CD4-positive, alpha-beta T cell treated with Interleukin-12 subunit alpha and Interleukin-12 subunit beta, for 1 hour (primary cell): ENCODE results near the gene RAD9A.

ENCODE experiments used
- DNase-seq: peaks from one replicate; pipeline ENCODE4 v3.0.0-alpha.2; 2020

The RAD9A gene

DNA sequence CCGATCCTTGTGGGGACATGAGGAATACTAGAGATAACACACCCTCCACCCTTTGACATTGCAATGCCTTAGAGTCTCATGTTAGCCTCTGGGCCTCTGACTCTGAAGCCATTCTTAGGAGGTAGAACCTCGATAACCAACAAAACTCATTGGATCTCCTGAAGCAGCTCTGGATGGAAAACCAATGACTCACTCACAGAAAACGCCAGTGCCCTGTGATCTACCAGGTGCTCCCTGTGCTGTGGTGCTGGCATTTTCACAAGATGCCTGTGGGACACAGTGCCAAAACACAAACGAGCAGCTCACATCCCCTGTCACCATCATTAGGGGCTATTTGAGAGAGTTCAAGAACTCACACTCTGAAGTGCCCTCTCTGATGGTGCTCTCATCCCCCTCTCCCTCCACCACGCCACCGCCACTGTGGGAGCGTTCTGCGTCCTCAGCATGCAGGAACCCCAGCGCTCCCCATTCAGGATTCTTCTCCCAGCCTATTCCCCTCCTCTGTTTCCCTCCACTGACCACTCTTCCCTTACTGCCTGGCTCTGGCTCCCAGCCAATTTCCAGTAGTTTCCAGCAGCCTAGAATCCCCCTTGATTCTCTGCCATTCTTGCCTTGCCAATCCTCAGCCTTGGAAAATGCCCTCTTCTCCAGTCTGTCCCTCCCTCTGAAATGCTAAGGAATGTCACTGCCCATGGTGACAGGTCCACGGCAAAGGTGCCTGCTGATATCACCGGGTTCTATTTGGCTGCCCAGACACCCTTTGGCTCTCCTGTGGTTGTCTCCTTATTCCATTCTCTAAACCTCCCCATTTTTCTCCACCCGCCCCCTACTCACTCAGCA lies 33.7 kb upstream of the RAD9A start:
- no peak for DNase-seq

DNA sequence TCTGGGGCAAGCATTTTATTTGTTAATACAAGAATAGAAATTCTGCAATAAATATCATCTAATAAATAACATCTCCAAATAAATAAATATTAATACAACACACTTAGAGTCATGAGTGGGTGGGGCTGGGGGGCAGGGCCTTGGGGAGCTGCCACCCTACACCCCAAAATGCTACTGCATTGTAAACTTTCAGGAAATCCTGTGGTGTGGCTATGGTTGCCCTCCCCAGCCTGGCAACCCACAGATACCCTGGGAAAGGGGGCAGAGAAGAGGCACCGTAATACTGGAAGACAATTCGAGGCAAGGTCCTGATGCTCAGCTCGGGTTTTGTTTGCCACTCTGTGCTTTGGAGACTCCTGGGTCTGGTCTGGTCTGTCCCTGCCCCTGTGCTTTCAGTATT lies 27.6 kb upstream of the RAD9A start:
- peak; percentile 28 for DNase-seq

DNA sequence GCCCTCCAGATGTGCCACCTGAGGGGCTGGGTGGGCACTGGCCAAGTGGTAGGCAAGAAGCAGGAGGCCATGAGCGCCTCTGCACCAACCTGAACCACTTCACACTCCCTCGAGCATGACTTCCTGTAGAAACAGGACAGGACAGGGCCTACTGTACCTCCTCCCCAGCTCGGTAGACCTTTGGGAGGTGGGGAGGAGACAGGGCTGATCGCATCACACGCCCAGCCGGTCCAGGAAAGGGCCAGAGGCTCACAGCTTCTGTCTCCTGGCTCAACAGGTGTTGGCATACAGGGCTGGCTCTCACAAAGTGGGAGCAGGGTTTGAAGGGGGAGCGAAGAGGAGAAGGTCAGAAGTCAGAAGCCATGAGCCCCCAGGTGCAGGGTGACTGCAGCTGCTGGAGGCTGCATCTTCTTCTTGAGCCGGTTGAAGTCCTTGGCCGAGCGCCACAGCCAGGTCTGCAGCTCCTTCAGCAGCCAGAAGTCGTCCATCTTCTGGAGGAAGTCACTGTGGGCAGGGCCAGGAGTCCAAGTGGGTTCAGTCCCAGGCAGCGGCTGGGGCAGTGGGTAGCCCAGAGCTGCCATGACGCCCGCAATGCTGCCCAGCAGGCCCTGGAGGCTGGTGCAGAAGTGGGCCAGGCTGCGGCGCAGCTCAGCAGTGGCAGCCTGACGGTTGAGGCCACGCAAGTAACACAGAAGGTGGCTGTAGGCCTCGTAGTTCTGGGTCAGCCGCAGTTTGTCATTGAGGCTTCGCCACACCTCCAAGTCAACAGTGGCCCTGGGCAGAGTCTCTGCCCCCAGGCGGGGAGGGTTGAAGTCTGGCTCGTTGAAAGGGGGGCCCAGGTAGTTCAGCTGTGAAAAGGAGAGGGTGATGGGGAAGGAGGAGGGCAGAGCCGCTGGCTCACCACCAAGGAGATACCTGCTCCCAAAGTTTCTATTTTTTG lies 26.7 kb upstream of the RAD9A start:
- DNase-seq: no peak

DNA sequence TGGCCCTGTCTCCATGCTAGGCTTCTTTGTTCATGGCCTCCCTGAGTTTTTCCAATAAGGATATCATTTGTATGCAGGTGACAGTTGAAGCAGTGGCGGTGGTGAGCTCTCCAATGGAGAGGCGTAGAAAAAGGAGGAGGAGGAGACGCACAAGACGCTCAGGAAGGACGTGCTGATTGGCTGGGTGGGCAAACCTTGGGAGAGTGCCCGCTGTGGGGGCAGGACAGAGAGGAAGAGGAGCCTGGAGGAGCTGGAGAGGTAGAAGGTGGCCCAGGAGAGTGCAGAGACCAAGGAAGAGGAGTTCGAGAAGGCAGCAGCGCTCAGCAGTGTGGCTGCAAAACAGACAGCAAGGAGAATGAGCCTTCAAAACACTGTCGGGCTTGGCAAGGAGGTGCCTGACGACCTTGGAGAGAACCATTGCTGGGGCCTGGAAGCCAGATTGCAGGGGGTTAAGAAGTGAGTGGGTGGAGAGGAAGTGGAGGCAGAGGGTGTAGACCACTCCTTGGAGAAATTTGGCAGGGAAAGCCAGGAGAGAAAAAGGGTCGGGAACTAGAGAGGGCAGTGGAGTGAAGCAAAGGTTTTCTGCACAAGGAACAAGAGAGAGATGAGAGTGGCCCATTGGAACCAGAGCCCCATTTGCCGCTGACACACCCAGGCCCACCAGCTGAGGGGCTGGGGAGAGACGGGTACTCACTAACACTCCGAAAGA lies 25.9 kb upstream of the RAD9A start:
- no peak for DNase-seq

DNA sequence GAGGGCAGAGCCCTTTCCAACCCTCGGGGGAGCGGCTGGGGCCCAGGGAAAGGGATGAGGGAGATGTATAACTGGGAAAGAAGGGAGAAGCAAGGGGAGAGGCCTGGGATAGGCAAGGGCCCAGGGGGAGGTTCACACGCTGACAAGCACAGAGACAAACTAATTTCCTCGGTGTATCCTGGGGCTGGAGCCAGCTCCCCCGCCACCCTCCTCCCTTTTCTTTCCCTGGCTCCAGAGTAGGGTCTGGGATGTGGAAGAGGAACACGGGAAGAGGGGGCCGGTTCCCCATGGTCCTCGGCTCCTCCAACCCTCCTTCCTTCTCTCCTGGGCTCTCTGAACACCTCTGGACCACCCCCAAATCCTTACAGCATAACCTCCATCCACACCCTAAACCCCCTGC lies 25.2 kb upstream of the RAD9A start:
- no peak for DNase-seq

DNA sequence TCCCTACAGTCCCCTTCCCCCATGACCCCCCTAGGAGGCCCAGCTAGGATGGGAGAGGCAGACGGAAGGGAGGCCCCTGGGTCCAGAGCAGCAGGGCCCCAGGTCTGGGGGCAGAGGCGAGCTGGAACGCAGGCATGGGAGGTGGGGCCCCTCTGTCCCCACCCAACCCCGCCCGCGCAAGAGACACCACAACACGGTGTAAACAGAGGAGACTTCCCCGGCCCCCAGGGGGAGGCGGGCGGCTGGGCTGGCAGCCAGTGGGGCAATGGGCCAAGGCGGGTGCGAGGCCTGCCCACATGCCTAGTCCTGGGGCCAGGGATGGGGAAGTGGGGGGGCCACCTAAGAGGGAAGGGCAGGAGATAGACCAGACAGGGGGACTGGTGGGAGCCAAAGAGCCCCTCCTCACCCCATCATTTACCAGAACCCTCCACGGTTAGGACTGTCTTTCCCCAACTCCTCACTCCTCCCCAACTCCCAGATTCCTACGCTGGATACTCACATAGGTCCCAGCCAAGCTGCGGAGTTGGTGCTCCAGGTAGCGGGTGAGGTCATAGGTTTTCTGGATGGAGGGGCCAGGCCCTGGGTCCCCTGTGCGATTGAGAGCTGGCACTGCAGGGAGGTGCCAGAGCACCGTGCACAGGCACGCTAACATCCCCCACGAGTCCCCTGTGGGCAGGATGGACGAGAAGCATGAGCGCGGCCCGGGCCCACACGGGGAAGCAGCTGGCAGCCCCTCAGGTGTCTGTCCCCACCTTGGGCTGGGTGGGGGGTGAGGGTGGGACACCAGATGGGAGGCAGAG lies 24.6 kb upstream of the RAD9A start:
- DNase-seq: no peak

DNA sequence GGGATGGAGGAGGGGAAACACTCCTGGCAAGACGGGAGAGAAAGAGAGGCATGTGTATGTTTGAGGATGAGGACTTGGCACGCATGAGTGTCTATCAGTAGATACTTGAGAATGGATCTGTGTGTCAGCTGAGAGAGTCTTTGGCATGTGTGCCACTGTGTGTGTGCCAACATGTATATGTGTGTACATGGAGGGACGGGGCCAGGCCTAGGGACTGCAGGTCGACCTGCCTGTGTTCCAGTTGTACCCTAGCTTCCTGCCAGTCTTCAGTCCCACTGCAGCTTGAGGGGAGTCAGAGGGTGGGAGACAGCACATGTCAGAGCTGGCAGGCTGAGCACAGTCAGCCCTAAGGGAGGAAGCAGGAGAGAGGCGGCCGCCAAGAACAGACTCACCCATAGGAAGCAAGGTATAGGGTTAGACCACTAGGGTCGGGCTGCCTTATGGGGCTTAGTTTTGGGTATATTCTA lies 24.0 kb upstream of the RAD9A start:
- DNase-seq: no peak

DNA sequence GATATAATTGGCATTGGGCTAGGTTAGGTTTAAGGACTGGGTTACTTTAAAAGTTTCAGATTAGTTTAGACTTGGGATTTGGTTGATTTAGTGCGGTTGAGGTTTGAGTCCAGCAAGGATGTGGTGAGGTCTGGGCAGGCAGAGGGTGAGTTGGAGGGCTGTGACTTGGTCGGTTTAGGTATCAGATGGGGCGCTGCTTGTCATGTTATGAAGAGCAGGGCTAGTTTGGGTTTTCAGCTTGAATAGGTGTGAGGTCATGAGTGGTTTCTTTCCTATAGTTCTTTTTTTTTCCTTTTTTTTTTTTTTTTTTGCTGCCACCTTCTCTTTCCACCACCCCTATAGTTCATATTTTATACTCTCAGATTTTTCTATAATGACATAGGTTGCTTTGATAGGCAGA lies 23.2 kb upstream of the RAD9A start:
- peak; percentile 46 for DNase-seq

DNA sequence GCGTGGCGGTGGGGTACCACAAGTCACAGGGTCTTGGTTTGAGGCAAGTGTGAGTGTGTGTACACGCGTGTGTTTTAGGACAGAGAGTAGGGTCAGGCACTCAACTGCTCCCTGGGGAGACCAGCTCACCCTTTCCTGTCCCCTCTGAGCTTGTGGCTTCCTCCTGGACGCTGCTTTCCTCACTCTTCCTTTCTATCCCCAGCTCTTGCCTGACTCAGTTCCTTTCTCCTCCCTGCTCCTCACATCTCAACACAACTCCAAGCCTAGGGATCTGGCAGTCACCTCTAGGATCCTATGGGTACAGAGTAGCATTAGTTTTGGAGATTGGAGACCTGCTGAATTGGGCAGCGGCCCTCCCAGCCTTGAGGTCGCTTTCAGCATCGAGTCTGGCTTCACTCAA lies 22.5 kb upstream of the RAD9A start:
- DNase-seq: no peak

DNA sequence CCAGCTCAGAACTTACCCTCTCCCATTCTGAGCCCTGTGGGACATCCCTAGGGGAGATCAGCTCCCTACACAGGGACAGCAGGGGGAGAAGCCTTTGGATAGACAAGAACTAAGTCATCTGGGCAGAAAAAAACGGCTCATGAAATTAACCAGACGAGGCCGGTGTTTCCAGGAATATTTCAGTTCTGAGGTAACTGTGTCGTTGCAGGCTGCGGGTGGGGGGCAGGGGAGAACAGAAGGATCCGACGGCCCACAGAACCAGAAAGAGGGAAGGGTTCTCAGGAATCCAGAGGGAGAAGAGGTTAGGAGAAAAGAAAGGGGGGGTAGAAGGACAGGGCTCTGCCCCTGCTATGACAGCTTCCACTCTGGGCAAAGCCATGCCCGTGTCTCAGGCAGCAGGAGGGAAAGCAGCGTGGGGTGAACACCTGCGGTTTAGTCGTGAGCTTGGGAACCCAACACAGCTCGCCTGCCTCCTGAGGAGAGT lies 21.9 kb upstream of the RAD9A start:
- DNase-seq: no peak

DNA sequence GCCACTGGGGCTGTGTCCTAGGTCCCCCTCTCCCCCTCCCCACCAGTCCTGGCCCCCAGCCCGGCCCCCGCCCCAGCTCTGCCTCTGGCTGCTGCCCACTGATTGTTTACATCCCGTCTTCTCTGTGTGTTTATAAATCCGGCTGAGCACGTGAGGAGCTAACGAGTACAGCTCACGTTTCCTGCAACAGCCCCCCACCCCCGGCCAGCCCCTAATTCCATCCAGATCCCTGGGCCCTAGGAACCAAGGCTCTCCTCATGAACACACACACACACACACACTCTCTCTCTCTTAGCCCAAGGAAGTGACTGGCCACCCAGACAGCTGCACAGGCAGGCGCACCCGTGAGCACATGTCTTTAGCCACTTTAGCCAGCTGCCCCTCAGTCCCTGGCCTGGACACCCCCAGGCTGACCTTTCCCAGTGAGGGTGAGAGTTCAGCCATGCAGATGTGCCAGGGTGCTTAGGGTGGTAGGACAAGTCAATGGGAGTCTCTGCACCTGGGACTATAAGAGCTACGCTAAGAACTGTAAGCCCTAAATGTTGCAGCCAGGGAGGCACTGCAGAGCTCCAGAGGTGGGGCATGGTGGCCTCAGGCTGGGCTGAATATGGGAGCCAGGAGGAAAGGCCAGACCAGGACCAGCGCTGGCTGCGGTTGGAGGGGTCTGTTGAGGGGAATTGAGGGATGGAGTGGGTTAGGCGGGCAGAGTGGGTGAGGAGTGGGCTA lies 21.3 kb upstream of the RAD9A start:
- DNase-seq: no peak

DNA sequence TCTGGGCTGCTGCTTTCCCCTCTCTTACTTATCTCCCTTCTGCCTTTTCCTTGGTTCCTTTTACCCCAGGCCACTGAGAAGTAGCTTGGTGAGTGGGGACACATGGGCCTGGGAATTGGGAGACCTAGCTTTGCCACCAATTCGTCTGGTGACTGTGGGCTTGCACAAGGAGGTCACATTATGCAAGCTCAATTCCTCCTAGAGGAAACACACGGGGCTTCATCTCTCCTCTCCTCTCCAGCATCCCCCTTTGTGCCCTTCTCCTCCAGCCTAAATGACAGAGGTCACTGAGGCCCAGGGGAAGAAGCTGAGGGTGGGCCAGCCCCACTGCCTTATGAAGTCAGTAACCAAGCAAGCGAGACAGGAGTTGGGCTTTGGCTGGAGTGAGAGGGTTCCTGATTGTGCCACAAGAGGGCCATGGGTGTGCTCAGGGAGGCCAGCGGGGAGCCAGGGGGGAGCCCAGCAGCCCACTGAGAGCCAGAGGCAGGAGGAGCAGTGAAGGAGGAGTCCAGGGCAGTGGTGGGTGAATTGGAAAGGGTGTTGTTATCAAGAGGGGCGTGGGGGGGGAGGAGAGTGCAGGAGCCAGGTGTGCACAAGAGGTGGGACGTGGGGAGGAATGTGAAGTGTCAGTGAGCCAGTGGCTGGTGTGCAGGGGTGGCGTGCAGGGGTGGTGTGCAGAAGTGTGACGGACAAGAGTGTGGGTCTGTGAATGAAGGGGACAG lies 20.4 kb upstream of the RAD9A start:
- DNase-seq: peak; percentile 48

DNA sequence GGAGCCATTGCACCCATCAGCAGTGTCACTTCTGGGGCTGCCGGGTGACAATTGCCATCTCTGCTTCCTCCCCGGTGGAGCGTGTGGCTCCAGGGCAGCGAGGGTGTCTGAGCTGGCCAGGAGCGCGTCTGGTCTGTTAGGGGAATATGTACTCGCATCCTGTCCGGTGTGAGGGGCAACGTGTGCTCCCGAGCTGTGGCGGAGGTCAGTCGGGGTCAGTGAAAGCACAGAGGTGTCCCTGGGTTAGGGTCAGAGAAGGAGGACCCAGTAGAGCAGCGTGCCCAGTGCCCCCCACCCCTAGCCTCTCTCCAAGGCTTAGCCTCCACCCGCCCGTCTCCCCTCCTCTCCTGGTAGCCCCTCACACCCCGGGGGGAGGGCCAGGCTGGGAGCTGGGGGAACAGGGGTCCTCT lies 19.9 kb upstream of the RAD9A start:
- no peak for DNase-seq

DNA sequence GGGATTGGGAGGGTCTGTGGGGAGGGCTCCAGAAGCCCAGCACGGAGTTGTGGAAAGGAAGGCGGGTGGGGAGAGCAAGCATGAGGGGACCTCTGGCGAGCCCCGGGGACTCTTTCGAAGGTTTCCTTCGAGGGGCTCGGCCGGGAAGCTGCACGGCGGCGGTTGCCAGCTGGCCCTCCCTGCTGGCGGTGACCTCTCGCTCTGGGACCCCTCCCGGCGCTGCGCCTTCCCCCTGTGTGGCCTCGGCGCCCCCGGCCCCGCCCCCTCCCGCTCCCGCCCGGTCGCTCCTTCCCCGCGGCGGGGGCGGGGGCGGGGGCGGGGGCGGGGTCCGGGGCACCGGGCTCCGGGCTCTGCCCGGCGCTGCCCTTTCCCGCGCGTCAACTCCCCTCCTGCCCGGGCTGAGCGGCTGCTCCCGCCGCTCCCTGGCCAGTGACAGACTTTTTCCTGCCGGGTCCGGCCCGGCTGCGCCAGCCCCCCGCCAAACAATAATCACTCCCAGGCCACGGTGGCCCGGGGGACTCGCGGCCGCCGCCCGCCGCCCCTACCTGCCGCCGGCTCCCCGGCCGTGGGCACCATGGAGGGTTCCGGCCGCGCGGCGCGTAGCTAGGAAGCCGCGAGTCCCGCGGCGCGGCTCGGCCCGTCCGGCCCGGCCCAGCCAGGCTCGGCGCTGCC lies 19.3 kb upstream of the RAD9A start:
- peak; percentile 32 for DNase-seq

DNA sequence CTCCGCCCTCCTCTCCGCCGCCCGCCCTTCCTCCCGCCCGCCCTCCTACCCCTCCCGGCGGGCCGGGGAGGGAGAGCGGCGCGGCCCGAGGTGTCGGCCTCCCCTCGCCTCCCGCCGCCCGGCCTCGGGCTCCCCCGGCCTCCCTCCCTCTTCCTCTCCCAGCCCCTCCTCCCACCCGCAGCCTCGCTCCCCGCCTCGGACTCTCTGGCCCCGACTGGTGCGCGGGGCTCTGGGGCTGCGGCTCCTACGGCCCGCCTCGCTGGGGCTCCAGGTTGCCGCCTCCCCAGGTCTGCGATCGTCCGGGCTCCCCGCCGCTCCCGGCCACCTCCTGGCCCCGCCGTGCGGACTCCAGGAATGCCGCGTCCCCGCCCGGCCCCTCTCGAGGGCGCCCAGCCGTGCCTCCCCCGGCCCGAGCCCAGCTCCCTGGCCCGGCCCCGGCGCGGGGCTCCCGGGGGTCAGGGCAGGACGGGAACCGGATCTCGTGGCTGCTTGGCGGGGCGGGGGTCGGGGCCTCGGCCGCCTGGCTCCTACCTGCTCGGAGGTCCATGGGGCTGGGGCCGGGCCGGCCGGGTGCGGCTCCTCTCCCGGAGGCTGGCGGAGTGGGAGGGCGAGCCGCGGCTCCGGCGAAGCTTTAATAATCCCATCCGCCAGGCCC lies 18.7 kb upstream of the RAD9A start, which contains the start of gene CLCF1:
Gene CLCF1 (minus strand): TSS at position 606 of the 655 bp plus-strand sequence. CDS start 59 bp downstream, at position 547.
- DNase-seq: peak; percentile 50

DNA sequence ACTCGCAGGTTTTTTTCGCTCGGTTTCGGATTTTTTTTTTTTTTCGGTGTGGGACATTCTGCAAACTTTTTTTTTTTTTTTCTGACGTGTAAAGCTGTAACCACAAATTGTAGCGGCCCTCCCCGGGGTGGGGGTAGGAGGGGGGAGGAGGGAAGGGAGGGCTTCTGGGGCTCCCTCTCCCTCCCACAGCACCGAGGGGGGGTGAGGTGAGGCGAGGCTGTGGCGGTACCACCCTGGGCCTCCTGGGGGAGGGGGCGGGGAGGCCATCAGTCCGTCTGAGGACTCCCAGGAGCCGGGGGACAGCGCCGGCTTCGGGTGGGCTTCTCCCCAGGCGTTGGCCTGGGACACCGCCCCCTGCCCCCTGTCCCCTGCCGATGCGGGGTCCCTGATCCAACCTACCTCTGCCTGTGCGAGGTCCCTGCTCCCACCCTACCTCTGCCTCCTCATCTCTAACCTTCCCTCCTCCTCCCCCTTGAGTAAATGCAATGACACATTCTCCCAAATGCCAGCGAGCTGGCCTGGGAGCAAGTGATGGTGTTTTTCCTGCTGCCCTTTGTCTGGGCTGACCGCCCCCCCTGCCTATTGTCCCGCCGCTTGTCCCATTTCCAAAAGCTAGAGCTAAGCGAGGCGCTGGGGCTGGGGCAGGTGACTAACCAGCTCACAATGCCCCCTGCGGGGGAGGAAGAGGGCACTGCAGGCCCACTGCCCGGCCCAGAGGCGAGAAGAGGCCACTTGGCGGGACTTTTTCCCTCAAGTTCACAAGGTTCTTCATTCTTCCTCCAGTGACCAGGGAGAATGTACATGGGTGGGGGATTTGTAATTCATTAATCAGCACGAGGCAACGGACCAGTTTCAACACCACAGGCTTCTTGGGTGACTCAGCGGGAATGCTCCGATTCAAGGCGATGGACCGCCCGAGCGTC lies 17.9 kb upstream of the RAD9A start:
- DNase-seq: peak; percentile 90

DNA sequence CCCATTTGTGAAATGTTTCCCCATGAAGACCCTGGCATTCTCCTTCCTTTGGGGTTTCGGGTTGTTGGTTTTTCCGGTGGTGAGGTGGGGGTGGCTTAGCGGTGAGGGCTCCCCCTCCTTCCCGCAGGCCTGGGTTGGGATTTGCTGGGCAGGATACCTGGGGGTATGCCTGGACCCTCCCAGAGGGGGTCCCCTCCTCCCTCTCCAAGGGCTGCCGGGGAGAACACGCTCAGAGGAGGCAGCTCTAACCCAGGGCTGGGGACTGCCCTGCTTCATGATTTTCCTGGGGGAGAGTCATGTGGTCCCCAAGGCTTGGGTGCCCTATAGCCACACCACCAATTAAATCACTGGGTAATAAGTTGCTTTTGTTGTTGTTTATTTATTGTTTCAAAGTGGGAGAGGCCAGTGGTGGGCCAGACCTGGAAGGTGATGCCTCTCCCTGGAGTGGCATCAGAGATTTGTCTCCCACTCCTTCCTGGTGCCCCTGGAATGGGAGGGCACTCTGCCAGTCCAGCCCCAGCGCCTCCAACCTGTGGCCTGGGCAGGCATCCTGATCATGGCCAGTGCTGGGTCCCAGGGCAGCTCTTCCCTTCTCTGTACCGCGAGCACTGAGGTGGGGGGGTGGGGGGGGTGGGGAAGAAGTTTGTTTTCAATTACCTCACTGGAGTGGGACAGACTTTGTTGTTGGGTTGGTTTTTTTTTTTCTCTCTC lies 17.1 kb upstream of the RAD9A start:
- no peak for DNase-seq
